Globus pallidus (tissue), 1 donor: ENCODE results near the gene FAM187B.

Experiments used
- DNase-seq: peaks from one replicate; pipeline ENCODE4 v3.0.0-alpha.2; 2015; ENCODE audit warnings: low spot score

The FAM187B gene

DNA sequence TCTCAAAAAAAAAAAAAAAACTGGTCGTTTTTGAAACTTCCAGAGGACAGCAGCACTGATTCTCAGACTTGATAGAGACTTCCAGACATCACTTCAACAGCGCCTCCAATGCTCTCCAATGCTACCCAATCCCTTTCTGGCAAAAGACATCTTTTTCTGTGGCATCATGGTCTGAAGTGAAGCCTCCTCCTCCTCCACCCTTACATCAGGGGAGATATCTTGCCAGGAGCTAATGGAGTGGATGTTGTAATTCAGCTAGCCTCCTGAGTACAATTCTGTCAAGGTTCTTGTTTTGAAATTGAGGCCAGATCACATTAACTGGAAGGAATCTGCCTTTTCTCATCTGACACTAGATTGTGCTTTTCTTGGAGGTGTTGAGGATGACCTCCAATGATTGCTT, 49.8 kb downstream of the FAM187B start:
- no peak for DNase-seq

DNA sequence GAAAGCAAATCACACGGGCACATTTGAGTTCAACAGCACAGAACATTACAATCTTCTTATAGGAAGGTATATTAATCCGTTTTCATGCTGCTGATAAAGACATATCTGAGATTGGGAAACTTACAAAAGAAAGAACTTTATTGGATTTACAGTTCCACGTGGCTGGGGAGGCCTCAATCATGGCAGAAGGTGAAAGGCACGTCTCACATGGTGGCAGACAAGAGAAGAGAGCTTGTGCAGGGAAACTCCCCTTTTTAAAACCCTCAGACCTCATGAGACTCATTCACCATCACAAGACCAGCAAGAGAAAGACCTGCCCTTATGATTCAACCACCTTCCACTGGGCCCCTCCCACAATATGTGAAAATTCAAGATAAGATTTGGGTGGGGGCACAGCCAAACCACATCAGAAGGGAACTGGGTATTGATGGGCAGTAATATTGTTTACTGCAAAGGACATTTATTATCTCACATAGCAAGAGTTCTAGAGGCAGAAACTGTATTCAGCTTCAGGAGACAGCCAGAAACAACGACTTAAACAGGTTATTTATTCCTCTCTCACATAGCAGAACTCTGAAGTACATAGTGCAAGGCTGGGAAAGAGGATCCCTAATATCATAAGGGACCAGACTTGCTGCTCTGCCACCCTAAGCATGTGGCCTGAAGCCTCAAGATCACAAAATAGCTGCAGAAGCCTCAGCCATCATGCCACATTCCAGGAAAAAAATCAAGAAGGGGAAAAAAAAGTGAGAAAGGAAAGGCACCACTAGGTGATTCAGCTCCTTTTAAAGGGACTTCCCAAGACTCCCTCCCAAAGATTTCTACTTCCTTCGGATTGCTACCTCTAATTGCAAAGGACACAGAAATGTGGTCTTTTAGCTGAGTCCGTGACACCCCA, 50.9 kb downstream of the FAM187B start:
- DNase-seq = no peak

- DNase-seq = no peak
Measured at GRCh38 chr19:35176181-35176570, 52.4 kb downstream of the FAM187B start.
